Panc1 (cell line): ENCODE measurements around the gene NINL.

Experiments used
- SIN3A ChIP-seq: IDR thresholded peaks from 2 replicates; pipeline ENCODE4 v1.6.1; 2012; ENCODE audit warnings: low read depth, mild to moderate bottlenecking, low read length, moderate library complexity, borderline replicate concordance; ENCODE audit not compliant: insufficient read depth
- TCF7L2 ChIP-seq: IDR thresholded peaks from 2 replicates; pipeline ENCODE4 v1.6.1; 2011; ENCODE audit warnings: mild to moderate bottlenecking, low read depth, low read length, inconsistent platforms
- TF ChIP-seq, protein P1 (sequence below): fragments of 450-650 bp; IDR thresholded peaks from 2 replicates; pipeline ENCODE4 v1.5.1; 2017; ENCODE audit warnings: mild to moderate bottlenecking

DNA sequence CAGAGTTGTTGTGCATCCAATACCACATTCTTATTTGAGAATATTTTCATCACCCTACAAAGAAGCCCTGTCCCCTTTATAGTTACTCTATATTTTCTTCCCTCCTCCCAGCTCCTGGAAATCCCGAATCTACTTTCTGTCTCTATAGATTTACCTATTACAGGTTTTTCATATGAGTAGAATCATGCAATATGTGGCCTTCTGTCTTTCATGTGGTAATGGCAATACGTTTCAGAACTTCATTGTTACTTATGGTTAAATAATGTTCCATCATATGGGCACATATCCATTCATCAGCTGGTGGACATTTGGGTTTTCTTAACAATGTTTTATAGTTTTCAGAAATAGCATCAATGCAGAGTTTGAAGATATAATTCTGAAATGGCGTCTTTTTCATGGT lies 160.8 kb downstream of the NINL start:
- TF ChIP-seq, protein P1, sequence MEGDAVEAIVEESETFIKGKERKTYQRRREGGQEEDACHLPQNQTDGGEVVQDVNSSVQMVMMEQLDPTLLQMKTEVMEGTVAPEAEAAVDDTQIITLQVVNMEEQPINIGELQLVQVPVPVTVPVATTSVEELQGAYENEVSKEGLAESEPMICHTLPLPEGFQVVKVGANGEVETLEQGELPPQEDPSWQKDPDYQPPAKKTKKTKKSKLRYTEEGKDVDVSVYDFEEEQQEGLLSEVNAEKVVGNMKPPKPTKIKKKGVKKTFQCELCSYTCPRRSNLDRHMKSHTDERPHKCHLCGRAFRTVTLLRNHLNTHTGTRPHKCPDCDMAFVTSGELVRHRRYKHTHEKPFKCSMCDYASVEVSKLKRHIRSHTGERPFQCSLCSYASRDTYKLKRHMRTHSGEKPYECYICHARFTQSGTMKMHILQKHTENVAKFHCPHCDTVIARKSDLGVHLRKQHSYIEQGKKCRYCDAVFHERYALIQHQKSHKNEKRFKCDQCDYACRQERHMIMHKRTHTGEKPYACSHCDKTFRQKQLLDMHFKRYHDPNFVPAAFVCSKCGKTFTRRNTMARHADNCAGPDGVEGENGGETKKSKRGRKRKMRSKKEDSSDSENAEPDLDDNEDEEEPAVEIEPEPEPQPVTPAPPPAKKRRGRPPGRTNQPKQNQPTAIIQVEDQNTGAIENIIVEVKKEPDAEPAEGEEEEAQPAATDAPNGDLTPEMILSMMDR, result no peak
- TF ChIP-seq TCF7L2, result no peak
- no peak for TF ChIP-seq SIN3A
